HS-27A (cell line): Measurements from ENCODE around the gene CDC42.
A peak's percentile ranks its signal among the peaks of the same experiment; 100 is the strongest.

Source experiments
- DNase-seq: peaks from one replicate; pipeline ENCODE4 v3.0.0-alpha.2; 2012; ENCODE audit warnings: low read depth, missing footprints

Gene CDC42

GRCh38 chr1:22037520-22037919 is 15.0 kb upstream of the CDC42 start:
- no peak for DNase-seq

- no peak for DNase-seq
These were observed 14.5 kb upstream of the CDC42 start for GRCh38 chr1:22038036-22038435.

- DNase-seq: no peak
These were observed 12.8 kb upstream of the CDC42 start for GRCh38 chr1:22039594-22040285.

- no peak for DNase-seq
These were observed 12.3 kb upstream of the CDC42 start for GRCh38 chr1:22040286-22040623.

- DNase-seq: no peak
These were observed 11.0 kb upstream of the CDC42 start for GRCh38 chr1:22041505-22041904.

- no peak for DNase-seq
These were observed 9.2 kb upstream of the CDC42 start for GRCh38 chr1:22043198-22043769.

GRCh38 chr1:22044690-22045420 is 7.7 kb upstream of the CDC42 start:
- peak; percentile 81 for DNase-seq

GRCh38 chr1:22045604-22046228 is 6.8 kb upstream of the CDC42 start:
- no peak for DNase-seq

- DNase-seq: no peak
These were observed 3.9 kb upstream of the CDC42 start for GRCh38 chr1:22048351-22049192.

- no peak for DNase-seq
These were observed 2.2 kb upstream of the CDC42 start for GRCh38 chr1:22050330-22050729.

- DNase-seq: no peak
These were observed 848 bp upstream of the CDC42 start for GRCh38 chr1:22051607-22052114.

- DNase-seq: peak; percentile 60
These were observed 730 bp downstream of the CDC42 start for GRCh38 chr1:22053017-22053860.

GRCh38 chr1:22053861-22054770 is 1.6 kb downstream of the CDC42 start:
- DNase-seq: no peak

GRCh38 chr1:22055463-22055862 is 3.0 kb downstream of the CDC42 start:
- DNase-seq: no peak

GRCh38 chr1:22056043-22056442 is 3.5 kb downstream of the CDC42 start:
- DNase-seq: no peak

- no peak for DNase-seq
These were observed 4.4 kb downstream of the CDC42 start for GRCh38 chr1:22056936-22057335.

- DNase-seq: no peak
These were observed 5.4 kb downstream of the CDC42 start for GRCh38 chr1:22057861-22058260.

GRCh38 chr1:22064751-22065402 is 12.4 kb downstream of the CDC42 start:
- DNase-seq: no peak

GRCh38 chr1:22071511-22071910 is 19.0 kb downstream of the CDC42 start:
- DNase-seq: no peak
